HepG2 (cell line): ENCODE measurements around the gene PDGFA. TPM values are rescaled to one million over a fixed set of nuclear protein-coding genes. Genes with fewer than 3 reads are reported as not detected.

Source experiments
- ATAC-seq: fragments of 200-7000 bp; cut with Tn5 transposase; 3 replicates; pipeline ENCODE4 v1.9.1; 2020; ENCODE audit warnings: mild to moderate bottlenecking, moderate library complexity
- Bru-seq: library from RNA; stranded (reverse); fragments of 400-500 nt; gene quantifications from one replicate; lab custom pipeline; 2021; lab: Mats Ljungman, UMichigan
- BruChase-seq, 2 experiments: library from RNA; stranded (reverse); fragments of 400-500 nt; gene quantifications; one replicate each; lab custom pipeline; 2021; lab: Mats Ljungman, UMichigan
- BruUV-seq: library from RNA; stranded (reverse); fragments of 400-500 nt; replicated peaks from 2 replicates; lab custom pipeline; 2021; lab: Mats Ljungman, UMichigan
- CTCF ChIA-PET: fragments of 300-600 bp; formaldehyde crosslinking; extraction: SDS; loops from one replicate; lab custom pipeline; 2021; ENCODE audit warnings: low total read pairs, inconsistent platforms, low intra/inter-chr PET ratio; lab: Yijun Ruan, JAX
- POLR2A ChIA-PET: fragments of 350-600 bp; sonication (Branson Sonifier 250); formaldehyde crosslinking; loops from one replicate; lab custom pipeline; 2020; ENCODE audit warnings: antibody characterized with exemption, inconsistent platforms; lab: Yijun Ruan, JAX
- DNase-seq: peaks from one replicate; pipeline ENCODE4 v3.0.0-alpha.2; 2015; ENCODE audit warnings: low spot score
- FAIRE-seq: peaks from 3 replicates; lab custom pipeline; 2011; peaks lifted over from hg19 to GRCh38; lab: Jason Lieb, UNC
- H2AFZ ChIP-seq: one replicate; pipeline ENCODE4 v1.6.1; 2011; ENCODE audit warnings: low read length, inconsistent platforms
- H3K27ac ChIP-seq: fragments of 300-600 bp; 3 replicates; pipeline ENCODE4 v1.8.0; 2011; ENCODE audit warnings: mixed run types, mild to moderate bottlenecking, mixed read lengths, low read length, inconsistent platforms; ENCODE audit not compliant: insufficient read depth; ENCODE audit errors: extremely low read length
- H3K27me3 ChIP-seq, 2 experiments: fragments of 200-600 bp in 1 of 2; 2 replicates in 1 of 2; 3 replicates in 1 of 2; pipeline versions ENCODE4 v1.6.0 to v1.8.0; 2011; ENCODE audit warnings: low read length in 2 of 2, mild to moderate bottlenecking in 2 of 2, moderate library complexity in 2 of 2, inconsistent platforms in 1 of 2; ENCODE audit not compliant: insufficient read depth in 2 of 2, control insufficient read depth in 1 of 2
- H3K36me3 ChIP-seq, 2 experiments: fragments of 200-600 bp in 1 of 2; replicated peaks in 1 of 2; 2 replicates in 1 of 2; 3 replicates in 1 of 2; pipeline versions ENCODE4 v1.5.1 to v1.8.0; 2011; ENCODE audit warnings: low read length in 2 of 2, inconsistent platforms in 1 of 2; ENCODE audit not compliant: insufficient read depth in 2 of 2, control insufficient read depth in 1 of 2
- H3K4me1 ChIP-seq: 2 replicates; pipeline ENCODE4 v1.5.1; 2012; ENCODE audit warnings: low read length, inconsistent platforms; ENCODE audit not compliant: insufficient read depth
- H3K4me2 ChIP-seq: 2 replicates; pipeline ENCODE4 v1.6.0; 2011; ENCODE audit warnings: low read depth, low read length, inconsistent platforms
- H3K4me3 ChIP-seq, 3 experiments: fragments of 200-600 bp in 1 of 3; sonication (generic), shearing (Covaris generic) in 1 of 3; replicated peaks in 1 of 3; 2 replicates each; pipeline ENCODE4 v1.5.1; 2011 to 2016; ENCODE audit warnings: low read length in 3 of 3, inconsistent platforms in 2 of 3, low read depth in 2 of 3, mild to moderate bottlenecking in 2 of 3, control low read depth in 1 of 3, mixed read lengths in 1 of 3; ENCODE audit not compliant: insufficient read depth in 1 of 3
- H3K79me2 ChIP-seq: one replicate; pipeline ENCODE4 v1.6.1; 2011; ENCODE audit warnings: low read length, inconsistent platforms; ENCODE audit not compliant: insufficient read depth
- H3K9ac ChIP-seq: 2 replicates; pipeline ENCODE4 v1.6.0; 2011; ENCODE audit warnings: mild to moderate bottlenecking, low read depth, low read length, inconsistent platforms; ENCODE audit not compliant: insufficient read depth
- H3K9me3 ChIP-seq: 2 replicates; pipeline ENCODE4 v1.5.1; 2012; ENCODE audit warnings: mild to moderate bottlenecking, low read length
- H4K20me1 ChIP-seq: 2 replicates; pipeline ENCODE4 v1.6.0; 2011; ENCODE audit warnings: inconsistent platforms, mild to moderate bottlenecking, low read length, moderate library complexity; ENCODE audit not compliant: insufficient read depth
- BCL3 ChIP-seq: sonication (generic); formaldehyde crosslinking; IDR thresholded peaks from 2 replicates; pipeline ENCODE4 v1.5.1; 2020; ENCODE audit warnings: mild to moderate bottlenecking, missing genetic modification reagents, moderate library complexity
- BCL6 ChIP-seq: IDR thresholded peaks from 2 replicates; pipeline ENCODE4 v1.6.1; 2016; ENCODE audit warnings: missing genetic modification reagents, missing compliant biosample characterization
- HIVEP1 ChIP-seq: sonication (generic); formaldehyde crosslinking; IDR thresholded peaks from 2 replicates; pipeline ENCODE4 v1.4.0; 2020; ENCODE audit warnings: mild to moderate bottlenecking, missing genetic modification reagents
- HNRNPK ChIP-seq: fragments of 200-400 bp; formaldehyde crosslinking; IDR thresholded peaks from 2 replicates; pipeline ENCODE4 v1.6.1; 2018; ENCODE audit warnings: low read length, low read depth, moderate library complexity, mild to moderate bottlenecking; ENCODE audit not compliant: poor library complexity, severe bottlenecking
- HNRNPLL ChIP-seq: fragments of 200-400 bp; formaldehyde crosslinking; IDR thresholded peaks from 2 replicates; pipeline ENCODE4 v1.6.1; 2017; ENCODE audit warnings: mild to moderate bottlenecking, low read depth, low read length; ENCODE audit not compliant: poor library complexity, severe bottlenecking
- KLF6 ChIP-seq: IDR thresholded peaks from 2 replicates; pipeline ENCODE4 v1.8.0; 2016; ENCODE audit warnings: missing biosample characterization, missing genetic modification reagents
- POGZ ChIP-seq: sonication (generic); formaldehyde crosslinking; IDR thresholded peaks from 2 replicates; pipeline ENCODE4 v1.4.0; 2020; ENCODE audit warnings: mild to moderate bottlenecking, missing genetic modification reagents
- RBFOX2 ChIP-seq: fragments of 200-400 bp; formaldehyde crosslinking; IDR thresholded peaks from 2 replicates; pipeline ENCODE4 v1.6.1; 2017; ENCODE audit warnings: low read depth, mild to moderate bottlenecking, low read length
- STAG1 ChIP-seq: sonication (generic); formaldehyde crosslinking; IDR thresholded peaks from 2 replicates; pipeline ENCODE4 v1.4.0; 2020; ENCODE audit warnings: missing genetic modification reagents
- TBX2 ChIP-seq: sonication (generic); formaldehyde crosslinking; IDR thresholded peaks from 2 replicates; pipeline ENCODE4 v1.5.0; 2020; ENCODE audit warnings: missing genetic modification reagents, mild to moderate bottlenecking, borderline replicate concordance
- ZC3H13 ChIP-seq: sonication (generic); formaldehyde crosslinking; IDR thresholded peaks from 2 replicates; pipeline ENCODE4 v1.8.1; 2023; ENCODE audit warnings: mild to moderate bottlenecking, missing genetic modification reagents, moderate library complexity
- ZNF263 ChIP-seq: sonication (generic); formaldehyde crosslinking; IDR thresholded peaks from 2 replicates; pipeline ENCODE4 v1.4.0; 2020; ENCODE audit warnings: missing genetic modification reagents
- ZNF746 ChIP-seq: sonication (generic); formaldehyde crosslinking; IDR thresholded peaks from 2 replicates; pipeline ENCODE4 v1.8.0; 2022; ENCODE audit warnings: mild to moderate bottlenecking, missing genetic modification reagents
- WGBS: methylation state at CpG from one replicate; pipeline ENCODE4 v1.1.6; 2017; ENCODE audit warnings: low lambda C conversion rate; 5-methylcytosine and 5-hydroxymethylcytosine counted together
- in situ Hi-C: cut with HindIII; loops from 2 replicates; pipeline ENCODE4 v1.10.0; 2017; ENCODE audit warnings: low pct_unique_long_range_greater_than_20kb; ENCODE audit not compliant: extremely low pct_ligation_motif_present
- intact Hi-C: fragments of 100-400 bp; cut with micrococcal nuclease; formaldehyde crosslinking; loops from one replicate; pipeline ENCODE4 v1.10.0; 2022; ENCODE audit not compliant: unreplicated experiment
- long read RNA-seq, 2 experiments: library from RNA in 1 of 2; library from polyadenylated mRNA in 1 of 2; stranded (forward) in 1 of 2; unstranded in 1 of 2; transcript quantifications; one replicate each; pipeline ENCODE4 v2.0.0, GENCODE V29; 2019 to 2022
- polyA minus RNA-seq, 3 experiments: library from RNA; depleted of rRNA, polyadenylated mRNA; stranded (reverse); fragments of >200 nt; gene quantifications; 2 replicates each; pipeline ENCODE4 v1.2.3, GENCODE V29; 2011; ENCODE audit warnings: low replicate concordance in 1 of 3
- polyA plus RNA-seq, 8 experiments: library from polyadenylated mRNA; depleted of rRNA in 3 of 8; stranded (reverse) in 7 of 8; unstranded in 1 of 8; fragments of >200 nt; fragmentation: Illumina TruSeq in 4 of 8; extraction: Trizol in 4 of 8; gene quantifications; 2 replicates each; pipeline versions ENCODE4 v1.2.1 to v1.2.3, GENCODE V29; 2011 to 2016; ENCODE audit warnings: low read depth in 4 of 8, missing spikeins in 1 of 8, mixed read lengths in 1 of 8; ENCODE audit not compliant: insufficient read depth in 1 of 8
- total RNA-seq, 5 experiments: library from RNA; depleted of rRNA; stranded (reverse); fragments of >200 nt; fragmentation: Illumina TruSeq; extraction: Trizol; gene quantifications; 2 replicates each; pipeline ENCODE4 v1.2.3, GENCODE V29; 2016; ENCODE audit warnings: low read depth in 1 of 5

The PDGFA gene
- 0.80 and 1.5 TPM in 2 replicates for total RNA-seq (2016; rRNA removed; fragmentation: Illumina TruSeq; extraction: Trizol)
- 1.1 and 1.6 TPM in 2 replicates for total RNA-seq (2016; cell fraction: cytosol; rRNA removed; fragmentation: Illumina TruSeq; extraction: Trizol; ENCODE audit: low read depth)
- 1.0 and 1.8 TPM in 2 replicates for total RNA-seq (2016; cell fraction: insoluble cytoplasmic fraction; rRNA removed; fragmentation: Illumina TruSeq; extraction: Trizol)
- total RNA-seq (2016; cell fraction: membrane; rRNA removed; fragmentation: Illumina TruSeq; extraction: Trizol), result 2.6 and 3.0 TPM in 2 replicates
- 1.3 and 1.4 TPM in 2 replicates for total RNA-seq (2016; cell fraction: nucleus; rRNA removed; fragmentation: Illumina TruSeq; extraction: Trizol)
- 2.4 and 3.4 TPM in 2 replicates for polyA plus RNA-seq (2011; rRNA removed)
- polyA plus RNA-seq (2011; cell fraction: cytosol; rRNA removed), result 1.2 and 2.1 TPM in 2 replicates
- polyA plus RNA-seq (2011; cell fraction: nucleus; rRNA removed), result 2.9 and 5.0 TPM in 2 replicates
- 1.2 and 1.3 TPM in 2 replicates for polyA plus RNA-seq (2012)
- polyA plus RNA-seq (2016; cell fraction: cytosol; fragmentation: Illumina TruSeq; extraction: Trizol; ENCODE audit: low read depth), result 0.57 and 0.60 TPM in 2 replicates
- 0.93 and 1.1 TPM in 2 replicates for polyA plus RNA-seq (2016; cell fraction: insoluble cytoplasmic fraction; fragmentation: Illumina TruSeq; extraction: Trizol; ENCODE audit: low read depth)
- polyA plus RNA-seq (2016; cell fraction: membrane; fragmentation: Illumina TruSeq; extraction: Trizol; ENCODE audit: low read depth), result 1.1 TPM in 2 replicates
- polyA plus RNA-seq (2016; cell fraction: nucleus; fragmentation: Illumina TruSeq; extraction: Trizol; ENCODE audit: insufficient read depth, low read depth), result 1.9 TPM in 2 replicates
- 14.6 and 20.5 TPM in 2 replicates for polyA minus RNA-seq (2011; rRNA and poly(A)+ RNA removed; ENCODE audit: low replicate concordance)
- polyA minus RNA-seq (2011; cell fraction: cytosol; rRNA and poly(A)+ RNA removed), result 4.8 and 15.5 TPM in 2 replicates
- 2.3 and 2.4 TPM in 2 replicates for polyA minus RNA-seq (2011; cell fraction: nucleus; rRNA and poly(A)+ RNA removed)
- percentile 44 among the genes with signal in this experiment for Bru-seq, nascent RNA
- BruChase-seq, experiment 1, labeled RNA remaining after a 6-hour chase, result percentile 58 among the genes with signal in this experiment
- percentile 50 among the genes with signal in this experiment for BruChase-seq, experiment 2, labeled RNA remaining after a 2-hour chase
- long read RNA-seq, experiment 1, partial matches to known transcripts, result 0 of 1 reads
- long read RNA-seq, experiment 1, other reads (novel, unspliced or antisense), result 1 of 1 reads
- long read RNA-seq, experiment 2, partial matches to known transcripts, result 1 of 7 reads
- long read RNA-seq, experiment 2, other reads (novel, unspliced or antisense), result 4 of 7 reads

GRCh38 chr7:519484-520390 is at the start of gene PDGFA:
Gene PDGFA, minus strand, starts transcription at chr7:519846. Its CDS starts 845 bp downstream, at chr7:519001.
- in situ Hi-C loops (no loop called here), intact Hi-C loops (loop anchor here (5.0 kb wide), 1 partner anchor 187 kb away; no protein-coding TSS in a partner anchor)
- H3K79me2 ChIP-seq, result peaks cover 2% of the 10 kb centered on the region
- 0% methylated on average over 4 of the region's 132 CpGs for WGBS
- POLR2A ChIA-PET, result interaction anchor here (0.6 to 2.1 kb wide), 6 partner anchors 16 to 147 kb away, joined by 3 to 7 read pairs (median 4); no protein-coding TSS in a partner anchor
- H3K4me1 ChIP-seq, result peaks cover 9% of the 10 kb centered on the region; the same call in 1 of the 2 replicates
- FAIRE-seq (no peak), ATAC-seq (peak; percentile 47), DNase-seq (no peak)
- H3K4me3 ChIP-seq, result peak within 1 kb of the TSS; percentile 52 to 71 (median 59); a peak in 5 of 6 replicates
- no peak within 1 kb of the TSS for H3K27ac ChIP-seq
- H3K27me3 ChIP-seq, result peaks cover 20 to 68% of the 10 kb centered on the region in 2 experiments; a peak in 4 of 5 replicates
- H3K9ac ChIP-seq, result peak within 1 kb of the TSS; percentile 29; the same call in 1 of the 2 replicates
- peak within 1 kb of the TSS; percentile 69 for H3K4me2 ChIP-seq
- no peaks in the 10 kb centered on the region for H3K36me3 ChIP-seq
- CTCF ChIA-PET, result no interaction called here
- BruUV-seq, result no TSS peak
- no peak within 1 kb of the TSS for H2AFZ ChIP-seq
- no peaks in the 10 kb centered on the region for H3K9me3 ChIP-seq
- H4K20me1 ChIP-seq, result no peaks in the 10 kb centered on the region
- TF ChIP-seq RBFOX2 (peak; percentile 0; the same call in 1 of the 2 replicates), STAG1 (CRISPR knock-in tag) (no peak), HNRNPK (peak; percentile 6), TBX2 (CRISPR knock-in tag) (no peak), HIVEP1 (no peak), KLF6 (CRISPR knock-in tag) (no peak), BCL6 (peak; percentile 55; the same call in 1 of the 2 replicates), HNRNPLL (peak; percentile 70), ZC3H13 (CRISPR knock-in tag) (no peak), ZNF746 (CRISPR knock-in tag) (no peak), ZNF263 (CRISPR knock-in tag) (peak; percentile 42; the same call in 1 of the 2 replicates), POGZ (CRISPR knock-in tag) (no peak), BCL3 (no peak)
